GM21367 (cell line): ENCODE measurements around the gene SP1.
"Not testable (repeated sequence)": the region's sequence is repeated elsewhere in the genome, so short reads cannot be mapped to it uniquely, and the experiment has no call there.

Source experiments
- ATAC-seq: cut with Tn5 transposase; IDR thresholded peaks from one replicate; pipeline ENCODE4 v1.9.1; 2021; ENCODE audit not compliant: unreplicated experiment

SP1 gene

GRCh38 chr12:53410951-53411350 is 31.0 kb downstream of the SP1 start:
- no peak for ATAC-seq

DNA sequence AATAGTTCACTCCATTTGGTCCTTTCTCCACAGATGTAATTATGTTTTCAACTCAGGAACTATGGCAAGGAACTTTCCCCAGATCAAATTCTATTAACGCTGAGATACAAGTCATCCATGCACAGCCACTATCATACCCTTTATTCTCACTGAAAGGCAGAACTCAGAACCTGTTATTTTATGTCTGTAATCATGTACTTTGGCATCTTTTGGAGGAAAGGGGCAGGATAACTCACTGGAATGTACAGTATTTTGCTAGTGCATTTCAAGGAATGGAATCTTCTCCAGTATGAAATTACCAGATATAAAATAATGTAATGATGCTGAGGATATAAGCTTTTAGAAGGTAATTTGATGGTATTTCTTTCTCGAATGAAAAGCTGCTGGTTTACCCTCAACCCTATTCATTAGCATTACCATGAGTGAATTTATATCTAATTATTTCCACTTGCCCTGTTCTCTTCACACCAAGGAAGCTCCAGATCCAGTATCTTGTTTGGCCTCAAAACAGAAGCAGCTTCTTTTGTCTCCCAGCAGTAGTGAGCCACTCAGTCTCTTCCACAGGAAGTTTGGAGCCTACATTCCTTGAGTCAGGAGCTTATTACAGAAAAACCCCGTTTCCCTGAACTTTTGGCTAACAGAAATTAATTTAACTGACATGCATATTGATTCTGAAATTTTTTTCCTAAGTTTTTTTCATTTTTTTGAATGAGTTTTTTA is 33.7 kb downstream of the SP1 start:
- ATAC-seq: no peak

- no peak for ATAC-seq
Measured at GRCh38 chr12:53414756-53415417, 34.9 kb downstream of the SP1 start.

DNA sequence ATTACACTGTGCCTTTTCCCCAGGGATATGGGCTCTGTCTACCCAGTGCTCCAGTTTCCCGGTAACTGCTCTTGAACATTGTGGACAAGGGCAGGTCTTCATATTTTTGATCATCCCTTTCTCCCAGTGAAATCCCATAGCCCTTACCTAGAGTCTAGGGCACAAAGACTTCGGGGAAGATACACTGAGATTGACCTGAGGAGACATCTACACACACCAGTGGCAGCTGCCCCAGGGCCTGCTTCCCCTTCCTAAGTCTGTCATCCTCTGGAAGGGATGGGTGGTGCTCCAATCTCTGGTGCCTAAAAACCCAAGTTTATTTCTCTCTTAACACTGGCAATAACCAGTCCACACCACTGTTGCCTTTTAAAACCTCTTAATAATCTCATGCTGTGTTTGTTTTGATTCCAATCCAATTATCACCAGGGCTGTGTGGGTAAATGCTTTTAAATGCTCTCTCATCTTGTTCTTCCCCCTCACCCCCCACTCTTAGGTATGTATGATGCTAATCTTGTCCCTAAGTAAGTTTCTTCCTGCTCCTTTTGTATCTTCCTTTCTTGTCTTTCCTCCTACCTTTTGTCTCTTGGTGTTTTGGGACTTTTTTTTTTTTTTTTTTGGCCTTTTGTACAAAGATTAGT is 35.9 kb downstream of the SP1 start:
- not testable (repeated sequence) for ATAC-seq

DNA sequence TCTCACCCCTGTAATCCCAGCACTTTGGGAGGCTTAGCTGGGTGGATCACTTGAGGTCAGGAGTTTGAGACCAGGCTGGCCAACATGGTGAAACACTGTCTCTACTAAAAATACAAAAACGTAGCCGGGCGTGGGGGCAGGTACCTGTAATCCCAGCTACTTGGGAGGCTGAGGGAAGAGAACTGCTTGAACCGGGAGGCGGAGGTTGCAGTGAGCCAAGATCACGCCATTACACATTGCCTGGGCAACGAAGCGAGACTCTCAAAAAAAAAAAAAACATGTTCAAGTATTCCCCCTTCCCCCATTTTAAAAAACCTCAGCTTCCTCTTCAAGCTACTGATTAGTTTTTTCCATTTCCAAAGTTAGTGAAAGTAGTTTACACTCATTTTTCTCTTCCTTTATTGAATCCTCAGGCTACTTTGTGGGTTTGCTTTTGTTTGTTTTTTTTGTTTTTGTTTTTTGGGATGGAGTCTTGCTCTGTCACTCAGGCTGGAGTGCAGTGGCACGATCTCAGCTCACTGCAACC is 37.4 kb downstream of the SP1 start:
- ATAC-seq: not testable (repeated sequence)

GRCh38 chr12:53418221-53418620 is 38.2 kb downstream of the SP1 start:
- ATAC-seq: no peak

- no peak for ATAC-seq
Measured at GRCh38 chr12:53419756-53420155, 39.8 kb downstream of the SP1 start.

- ATAC-seq: not testable (repeated sequence)
Measured at GRCh38 chr12:53422247-53422646, 42.3 kb downstream of the SP1 start.

GRCh38 chr12:53423597-53423996 is 43.6 kb downstream of the SP1 start, which contains the start of gene AMHR2:
TSS of gene AMHR2 (plus strand) at chr12:53423855. CDS start at chr12:53423935, 80 bp downstream.
- ATAC-seq: no peak

DNA sequence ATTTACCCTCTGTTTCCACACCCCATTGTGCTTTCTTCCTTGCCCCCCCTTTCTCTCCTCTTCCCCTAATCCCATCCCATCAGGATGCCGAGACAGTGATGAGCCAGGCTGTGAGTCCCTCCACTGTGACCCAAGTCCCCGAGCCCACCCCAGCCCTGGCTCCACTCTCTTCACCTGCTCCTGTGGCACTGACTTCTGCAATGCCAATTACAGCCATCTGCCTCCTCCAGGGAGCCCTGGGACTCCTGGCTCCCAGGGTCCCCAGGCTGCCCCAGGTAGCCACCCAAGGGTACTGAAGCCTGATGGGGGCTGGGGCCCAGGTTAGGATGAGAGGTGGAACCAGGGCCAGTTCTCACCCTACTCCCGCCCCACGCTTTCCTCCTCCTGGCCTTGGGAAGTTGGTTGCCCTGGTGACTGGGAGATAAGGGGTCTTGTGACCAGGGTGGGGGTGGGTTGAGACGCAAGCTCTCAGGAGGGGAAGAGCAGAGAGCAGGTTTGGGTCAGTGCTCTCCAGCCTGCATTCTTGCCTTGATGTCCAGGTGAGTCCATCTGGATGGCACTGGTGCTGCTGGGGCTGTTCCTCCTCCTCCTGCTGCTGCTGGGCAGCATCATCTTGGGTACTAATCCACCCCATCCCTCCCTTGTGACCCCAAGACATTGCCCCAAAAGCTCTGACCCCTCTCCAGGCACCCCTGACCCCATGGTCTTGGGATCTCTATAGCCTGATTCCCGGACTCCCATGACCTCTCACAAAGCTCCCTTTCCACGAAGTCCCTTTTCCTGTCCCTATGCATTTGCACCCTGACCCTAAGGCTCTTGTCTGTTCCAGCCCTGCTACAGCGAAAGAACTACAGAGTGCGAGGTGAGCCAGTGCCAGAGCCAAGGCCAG is 44.9 kb downstream of the SP1 start:
- no peak for ATAC-seq

DNA sequence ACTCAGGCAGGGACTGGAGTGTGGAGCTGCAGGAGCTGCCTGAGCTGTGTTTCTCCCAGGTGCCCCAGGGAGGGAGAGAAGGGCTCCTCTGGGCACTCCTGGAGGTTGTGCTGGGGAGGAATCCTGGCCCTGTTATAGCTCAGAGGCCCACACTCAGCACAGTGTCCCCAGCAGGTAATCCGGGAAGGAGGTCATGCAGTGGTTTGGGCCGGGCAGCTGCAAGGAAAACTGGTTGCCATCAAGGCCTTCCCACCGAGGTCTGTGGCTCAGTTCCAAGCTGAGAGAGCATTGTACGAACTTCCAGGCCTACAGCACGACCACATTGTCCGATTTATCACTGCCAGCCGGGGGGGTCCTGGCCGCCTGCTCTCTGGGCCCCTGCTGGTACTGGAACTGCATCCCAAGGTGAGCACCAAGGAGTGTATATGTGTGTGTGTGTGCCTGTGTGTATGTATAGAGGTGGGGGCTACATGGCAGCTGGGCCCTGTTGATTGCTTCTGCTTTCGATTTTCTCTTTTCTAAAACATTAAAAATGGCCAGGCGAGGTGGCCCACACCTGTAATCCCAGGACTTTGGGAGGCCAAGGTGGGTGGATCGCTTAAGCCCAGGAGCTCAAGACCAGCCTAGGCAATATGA is 45.7 kb downstream of the SP1 start:
- no peak for ATAC-seq

- no peak for ATAC-seq
Measured at GRCh38 chr12:53427905-53428594, 48.1 kb downstream of the SP1 start.

DNA sequence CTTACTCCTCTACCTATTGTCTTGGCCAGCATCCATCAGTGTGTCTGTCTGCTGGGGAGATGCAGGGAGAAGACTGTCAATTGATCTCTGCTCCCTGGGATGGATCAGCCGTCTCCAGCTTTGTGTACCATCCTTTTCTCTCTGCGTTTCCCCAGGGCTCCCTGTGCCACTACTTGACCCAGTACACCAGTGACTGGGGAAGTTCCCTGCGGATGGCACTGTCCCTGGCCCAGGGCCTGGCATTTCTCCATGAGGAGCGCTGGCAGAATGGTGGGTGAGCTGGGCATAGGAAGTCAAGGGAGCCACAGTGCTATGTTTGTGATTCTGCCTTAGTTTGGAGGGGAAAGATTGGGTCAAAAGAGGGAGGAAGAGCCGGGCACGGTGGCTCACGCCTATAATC is 48.8 kb downstream of the SP1 start:
- ATAC-seq: no peak

DNA sequence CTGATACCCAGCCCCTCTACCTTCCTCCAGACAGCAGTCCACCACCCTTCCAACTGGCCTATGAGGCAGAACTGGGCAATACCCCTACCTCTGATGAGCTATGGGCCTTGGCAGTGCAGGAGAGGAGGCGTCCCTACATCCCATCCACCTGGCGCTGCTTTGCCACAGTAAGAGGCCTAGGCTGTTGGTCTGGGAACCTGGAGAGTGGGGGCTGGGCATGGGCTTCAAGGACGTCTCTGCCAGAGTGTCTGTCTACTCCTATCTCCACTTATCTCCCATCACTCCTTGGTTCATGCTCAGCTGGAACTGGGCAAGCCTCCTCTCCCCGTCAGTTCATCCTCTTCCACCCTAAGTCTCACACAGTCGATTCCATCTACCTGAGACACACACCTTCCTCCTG is 50.1 kb downstream of the SP1 start:
- no peak for ATAC-seq

DNA sequence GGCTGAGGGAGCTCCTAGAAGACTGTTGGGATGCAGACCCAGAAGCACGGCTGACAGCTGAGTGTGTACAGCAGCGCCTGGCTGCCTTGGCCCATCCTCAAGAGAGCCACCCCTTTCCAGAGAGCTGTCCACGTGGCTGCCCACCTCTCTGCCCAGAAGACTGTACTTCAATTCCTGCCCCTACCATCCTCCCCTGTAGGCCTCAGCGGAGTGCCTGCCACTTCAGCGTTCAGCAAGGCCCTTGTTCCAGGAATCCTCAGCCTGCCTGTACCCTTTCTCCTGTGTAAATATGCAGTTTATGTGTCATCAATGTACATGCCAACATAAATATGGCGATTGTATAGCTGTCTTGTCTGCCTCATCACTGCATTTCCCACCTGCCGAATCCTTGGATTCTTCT is 51.2 kb downstream of the SP1 start:
- ATAC-seq: no peak

DNA sequence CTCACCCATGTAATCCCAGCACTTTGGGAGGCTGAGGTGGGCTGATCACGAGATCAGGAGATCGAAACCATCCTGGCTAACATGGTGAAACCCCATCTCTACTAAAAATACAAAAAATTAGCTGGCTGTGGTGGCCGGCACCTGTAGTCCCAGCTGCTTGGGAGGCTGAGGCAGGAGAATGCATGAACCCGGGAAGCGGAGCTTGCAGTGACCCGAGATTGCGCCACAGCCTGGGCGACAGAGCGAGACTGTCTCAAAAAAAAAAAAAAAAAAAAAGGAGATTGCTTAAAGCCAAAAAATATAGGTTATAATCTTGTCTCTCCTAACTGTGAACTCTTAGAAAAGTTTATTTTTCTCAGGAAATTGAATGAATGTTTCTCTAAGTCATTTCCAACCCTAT is 55.4 kb downstream of the SP1 start:
- ATAC-seq: not testable (repeated sequence)

DNA sequence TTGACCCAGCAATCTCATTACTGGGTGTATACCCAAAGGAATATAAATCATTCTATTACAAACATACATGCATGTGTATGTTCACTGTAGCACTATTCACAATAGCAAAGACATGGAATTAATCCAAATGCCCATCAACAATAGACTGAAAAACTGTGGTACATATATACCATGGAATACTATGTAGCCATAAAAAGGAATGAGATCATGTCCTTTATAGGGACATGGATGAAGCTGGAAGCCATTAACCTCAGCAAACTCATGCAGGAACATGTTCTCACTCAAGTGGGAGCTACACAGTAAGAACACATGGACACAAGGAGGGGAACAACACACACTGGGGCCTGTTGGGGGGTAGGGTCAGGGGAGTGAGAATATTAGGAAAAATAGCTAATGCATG is 59.6 kb downstream of the SP1 start:
- ATAC-seq: not testable (repeated sequence)

DNA sequence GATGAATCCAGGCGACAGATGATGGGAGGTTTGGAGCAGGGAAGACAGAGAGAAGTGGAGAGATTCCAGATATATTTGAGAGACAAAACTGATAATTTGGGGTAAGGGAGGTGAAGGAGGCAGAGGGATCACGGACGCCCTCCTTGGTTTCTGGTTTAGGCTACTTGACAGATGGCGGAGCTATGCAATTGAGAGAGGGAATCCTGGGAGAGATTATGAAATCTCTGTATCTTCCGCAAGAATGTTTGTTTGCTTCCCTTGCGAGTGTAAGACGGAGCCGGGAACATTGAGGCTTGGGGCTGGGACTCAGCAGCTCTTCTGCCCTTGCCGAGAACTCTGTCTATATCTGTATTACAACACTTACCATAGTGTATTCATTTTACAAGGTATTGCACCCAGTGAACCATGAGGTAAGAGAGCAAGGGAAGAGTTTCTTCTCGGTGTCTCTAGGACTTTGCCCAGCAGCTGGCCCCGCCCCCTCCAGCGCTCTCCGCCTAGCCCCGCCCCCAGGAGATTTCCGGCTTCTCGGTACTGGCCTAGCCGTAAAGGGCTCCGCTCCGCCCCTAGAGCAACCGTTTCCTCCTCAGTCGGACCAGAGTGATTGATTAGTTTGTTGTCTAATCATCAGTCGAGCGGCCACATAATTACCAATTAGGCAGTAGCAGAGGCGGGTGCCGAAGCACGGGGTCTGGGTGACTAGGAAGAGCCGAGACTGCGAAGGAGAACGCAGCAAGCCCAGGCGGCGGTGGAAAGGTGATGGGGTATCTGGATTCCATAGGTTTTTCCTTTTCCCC is 61.3 kb downstream of the SP1 start, which contains the start of gene PRR13:
Gene PRR13 (plus strand): TSS at position 695 of the 794 bp plus-strand sequence. CDS start 981 bp downstream, outside the sequence.
- ATAC-seq: peak; percentile 96

- no peak for ATAC-seq
Measured at GRCh38 chr12:53443955-53444354, 64.0 kb downstream of the SP1 start.
